ENCODE measurements around the gene OCIAD1.

Gene OCIAD1

GRCh38 chr4:48891028-48891619 lies 60.2 kb downstream of the OCIAD1 start:
- DNase-seq (ENCODE audit: low read depth in 2 of 2) = no peak

- no peak for DNase-seq (ENCODE audit: low read depth in 2 of 2)
Measured at GRCh38 chr4:48896845-48897244, 66.0 kb downstream of the OCIAD1 start.

DNA sequence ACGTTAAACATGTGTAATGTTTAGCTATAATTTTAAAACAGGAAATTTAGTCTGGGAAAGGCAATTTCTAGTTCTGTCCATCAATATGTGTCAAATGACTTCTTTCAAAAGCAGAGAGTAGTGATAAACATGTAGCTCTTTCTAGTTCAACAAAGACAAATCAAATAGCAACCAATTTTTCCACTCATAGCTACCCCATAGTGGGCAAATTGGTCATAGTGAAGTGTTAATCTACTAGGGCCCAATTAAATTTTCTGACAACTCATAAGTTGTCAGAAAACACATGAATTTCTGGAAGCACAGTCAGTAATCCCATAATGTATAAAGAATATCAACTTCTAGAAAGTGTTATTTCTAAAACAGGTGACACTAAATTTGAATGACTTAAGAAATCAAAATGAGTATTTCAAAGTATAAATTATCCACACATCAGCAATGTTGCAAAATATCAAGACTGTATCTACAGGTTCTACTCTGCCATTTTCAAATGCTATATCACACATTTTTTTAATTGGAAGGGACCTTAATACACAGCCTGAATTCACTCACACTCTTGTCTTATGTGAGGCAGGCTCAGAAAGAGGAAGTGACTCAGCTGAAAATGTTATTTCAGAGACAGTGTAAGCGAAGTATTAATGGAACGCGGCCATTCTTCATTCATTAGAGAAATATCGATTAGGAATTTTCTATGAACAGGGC lies 68.0 kb downstream of the OCIAD1 start:
- no peak for DNase-seq (ENCODE audit: low read depth in 2 of 2)

DNA sequence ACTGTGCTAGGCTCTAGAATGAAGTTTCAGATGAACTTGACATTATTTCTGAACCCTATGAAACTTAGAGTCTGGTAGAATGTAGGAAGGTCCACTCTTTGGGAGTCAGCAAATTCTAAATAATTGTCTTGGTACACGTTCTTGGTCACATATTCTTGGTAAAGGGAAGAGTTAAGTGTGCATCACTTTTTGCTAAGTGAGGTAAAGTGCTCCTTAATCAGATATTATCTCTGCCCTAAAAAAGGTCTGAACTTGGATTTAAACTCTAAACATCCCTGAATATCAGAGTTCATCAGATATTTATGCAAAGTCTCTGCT lies 68.5 kb downstream of the OCIAD1 start:
- no peak for DNase-seq (ENCODE audit: low read depth in 2 of 2)

DNA sequence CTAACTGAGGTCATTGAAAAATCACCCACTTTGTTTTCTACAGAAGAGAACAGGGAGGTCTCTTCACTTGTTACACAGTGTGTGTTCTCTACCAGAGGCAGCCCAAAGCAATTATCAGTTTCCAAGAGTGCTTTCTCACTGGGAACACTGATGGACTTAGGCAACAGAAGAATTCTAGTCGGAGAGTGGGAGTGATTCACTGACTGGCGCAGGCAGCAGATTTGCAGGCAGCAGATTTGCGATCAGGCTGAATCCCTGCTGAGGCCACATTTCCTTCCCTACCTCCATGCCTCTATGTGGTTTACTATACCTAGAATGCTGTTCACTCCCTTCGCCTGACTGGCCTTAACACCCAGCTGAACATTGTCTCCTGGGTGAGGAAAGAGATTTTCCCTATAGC lies 69.1 kb downstream of the OCIAD1 start:
- no peak for DNase-seq (ENCODE audit: low read depth in 2 of 2)

GRCh38 chr4:48901196-48901595 lies 70.3 kb downstream of the OCIAD1 start:
- DNase-seq (ENCODE audit: low read depth in 2 of 2) = no peak

GRCh38 chr4:48902266-48902665 lies 71.4 kb downstream of the OCIAD1 start:
- DNase-seq (ENCODE audit: low read depth in 2 of 2) = no peak

- no peak for DNase-seq (ENCODE audit: low read depth in 2 of 2)
Measured at GRCh38 chr4:48904101-48904500, 73.2 kb downstream of the OCIAD1 start.

DNA sequence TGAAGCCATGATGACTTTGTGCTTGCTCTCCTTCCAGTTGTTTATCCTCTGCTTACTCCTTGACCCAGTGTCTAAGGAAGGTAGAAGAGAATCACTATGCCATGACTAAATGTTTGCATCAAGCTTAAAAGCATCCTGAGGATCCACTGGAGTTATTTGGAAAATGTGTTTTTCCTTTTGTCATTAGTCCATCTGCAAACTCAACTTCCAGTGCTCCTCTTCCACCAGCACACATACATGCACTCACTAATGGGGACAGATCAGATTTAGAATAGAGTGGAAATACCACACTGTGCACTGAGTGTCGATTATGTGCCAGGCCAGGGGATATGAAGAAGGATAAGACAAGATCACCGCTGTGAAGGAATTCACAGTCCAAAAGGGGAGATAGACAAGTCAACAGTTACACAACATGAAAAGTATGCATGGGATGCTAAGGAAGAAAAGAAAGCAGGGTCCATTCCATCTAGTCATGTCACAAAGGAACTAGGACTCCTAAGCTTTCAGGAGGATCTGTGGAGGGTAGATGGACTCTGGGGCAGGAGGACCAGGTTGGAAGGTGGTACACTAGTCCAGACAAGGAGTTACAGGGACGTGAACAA lies 73.8 kb downstream of the OCIAD1 start:
- no peak for DNase-seq (ENCODE audit: low read depth in 2 of 2)

DNA sequence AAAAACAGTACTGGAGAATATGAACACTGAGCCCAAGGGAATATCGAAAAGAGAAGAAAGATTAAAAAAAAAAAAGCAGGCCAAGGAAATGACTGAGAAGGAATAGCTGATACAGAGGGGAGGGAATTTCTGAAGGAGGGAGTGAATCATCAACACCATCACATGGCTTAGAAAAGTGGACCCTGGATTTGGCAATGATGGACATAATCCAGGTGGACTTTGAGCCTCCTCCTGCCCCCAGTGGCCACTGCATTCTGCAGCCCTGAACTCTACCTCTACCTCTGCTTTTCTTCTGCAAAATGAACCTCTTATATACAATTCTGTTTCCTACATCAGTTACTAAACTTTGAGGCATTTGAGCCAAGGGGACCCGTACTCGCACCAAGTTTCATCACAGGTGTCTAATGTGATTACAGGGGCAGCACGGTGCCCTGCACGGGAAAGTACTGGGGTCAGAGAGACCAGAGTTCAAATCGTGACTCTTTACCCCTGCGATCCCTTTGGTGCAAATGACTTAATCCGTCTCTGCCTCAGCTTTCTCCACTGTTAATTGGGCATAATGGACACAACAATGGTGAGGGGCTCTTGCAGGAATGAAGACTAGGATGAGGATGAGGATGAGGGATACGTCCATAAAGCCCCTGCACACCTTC lies 74.6 kb downstream of the OCIAD1 start:
- DNase-seq (ENCODE audit: low read depth in 2 of 2) = no peak

DNA sequence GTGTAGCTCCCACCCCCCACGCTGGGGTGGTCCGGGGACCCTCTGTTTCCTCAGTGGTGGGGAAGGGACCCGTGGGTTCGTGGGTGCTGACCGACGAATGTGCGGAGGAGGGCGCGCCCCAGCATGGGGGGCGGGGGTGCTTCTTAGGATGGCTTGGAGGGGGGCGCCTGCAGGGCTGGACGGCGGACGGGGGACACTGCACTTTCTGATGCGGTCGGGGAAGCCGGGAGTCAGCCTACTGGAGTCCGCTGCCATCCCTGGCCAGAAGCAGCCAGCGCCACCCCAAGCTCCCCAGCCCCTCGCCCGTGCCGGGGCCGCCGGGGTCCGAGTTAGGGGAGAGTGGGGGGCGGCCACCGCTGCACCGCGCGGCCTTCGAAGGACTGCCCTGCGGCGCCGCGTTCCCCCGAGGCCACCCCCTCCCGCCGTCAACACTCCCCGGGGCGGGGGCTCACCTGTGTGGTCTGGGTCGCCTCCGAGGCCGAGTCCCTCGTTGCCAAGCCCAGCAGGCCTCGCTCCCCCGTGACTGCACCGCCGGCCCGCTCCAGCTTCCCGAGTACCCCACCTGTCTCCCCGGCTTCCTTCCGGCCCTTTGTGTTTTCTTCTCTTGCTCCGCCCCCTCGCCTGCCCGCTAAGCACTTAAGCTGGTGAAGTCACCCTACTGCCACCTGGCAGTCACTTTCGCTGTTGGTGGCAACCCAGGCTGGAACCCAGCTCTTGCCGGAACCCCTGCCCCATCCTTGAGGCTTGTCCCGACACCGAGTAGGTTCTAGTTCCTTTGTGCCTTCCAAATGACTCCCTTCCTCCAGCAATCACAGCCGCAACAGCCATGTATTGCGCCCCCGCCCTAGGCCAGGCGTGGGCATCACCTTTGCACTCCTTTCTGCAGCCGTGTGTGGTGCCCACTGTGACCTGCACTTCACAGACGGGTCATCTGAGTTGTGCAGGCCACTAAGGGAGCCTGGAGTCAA lies 75.6 kb downstream of the OCIAD1 start, which contains the start of gene OCIAD2:
Gene OCIAD2, minus strand, starts transcription at position 569 of the 968 bp plus-strand sequence. CDS start 2,225 bp downstream, outside the sequence.
- DNase-seq (ENCODE audit: low read depth in 2 of 2) = peak; percentile 58 to 71

- no peak for DNase-seq (ENCODE audit: low read depth in 2 of 2)
Measured at GRCh38 chr4:48907706-48908477, 77.0 kb downstream of the OCIAD1 start.

GRCh38 chr4:48908687-48909086 lies 77.8 kb downstream of the OCIAD1 start:
- no peak for DNase-seq (ENCODE audit: low read depth in 2 of 2)

- DNase-seq (ENCODE audit: low read depth in 2 of 2) = peak; percentile 14 to 27
Measured at GRCh38 chr4:48909697-48910096, 78.8 kb downstream of the OCIAD1 start.

- DNase-seq (ENCODE audit: low read depth in 2 of 2) = no peak
Measured at GRCh38 chr4:48910511-48910910, 79.6 kb downstream of the OCIAD1 start.
